ENCODE measurements around the gene PUM2. TPM values are rescaled to one million over a fixed set of nuclear protein-coding genes. Genes with fewer than 3 reads are reported as not detected.

PUM2 gene
- total RNA-seq, 1 experiment from 2014 or later, result 112 TPM

- Histone ChIP-seq H3K4me1 (ENCODE audit: insufficient read depth, low read length, poor library complexity, severe bottlenecking) (peaks cover 5% of the 10 kb centered on the region), H3K36me3 (ENCODE audit: insufficient read depth, low read length, poor library complexity, severe bottlenecking) (no peaks in the 10 kb centered on the region), H3K4me3 (ENCODE audit: low read depth, low read length, poor library complexity, severe bottlenecking) (no peak overlapping the region), H3K27ac (ENCODE audit: low read depth, low read length, poor library complexity, severe bottlenecking) (no peak overlapping the region), H3K9me3 (ENCODE audit: low read depth, low read length, poor library complexity, severe bottlenecking) (no peaks in the 10 kb centered on the region), H3K27me3 (replicated peaks; ENCODE audit: insufficient read depth, low read depth, low read length, poor library complexity) (peaks cover 12% of the 10 kb centered on the region)
- DNase-seq (ENCODE audit: low spot score), result no peak
- intact Hi-C loops (cut with micrococcal nuclease; ENCODE audit: unreplicated experiment), result loop anchor here (10.0 kb wide), 1 partner anchor 424 kb away; no protein-coding TSS in a partner anchor
- POLR2A ChIA-PET (ENCODE audit: low non-redundant PET), result no interaction called here
- CTCF ChIA-PET, result no interaction called here
- no peak for TF ChIP-seq CTCF (conservative IDR thresholded peaks at IDR 0.05; ENCODE audit: low read depth, low read length)
- TF ChIP-seq EZH2 (IDR thresholded peaks at IDR 0.05; ENCODE audit: borderline replicate concordance, low read depth, low read length, poor library complexity, severe bottlenecking), result no peak
- no TSS peak for BruUV-seq (replicated peaks)
Observed at GRCh38 chr2:20220806-20221554, 129.7 kb downstream of the PUM2 start.

- Histone ChIP-seq H3K9me3 (ENCODE audit: low read depth, low read length, poor library complexity, severe bottlenecking) (no peaks in the 10 kb centered on the region), H3K4me3 (ENCODE audit: low read depth, low read length, poor library complexity, severe bottlenecking) (no peak overlapping the region), H3K27me3 (replicated peaks; ENCODE audit: insufficient read depth, low read depth, low read length, poor library complexity) (peaks cover 12% of the 10 kb centered on the region), H3K4me1 (ENCODE audit: insufficient read depth, low read length, poor library complexity, severe bottlenecking) (peaks cover 5% of the 10 kb centered on the region), H3K36me3 (ENCODE audit: insufficient read depth, low read length, poor library complexity, severe bottlenecking) (no peaks in the 10 kb centered on the region), H3K27ac (ENCODE audit: low read depth, low read length, poor library complexity, severe bottlenecking) (no peak overlapping the region)
- ChIA-PET CTCF (no interaction called here), POLR2A (ENCODE audit: low non-redundant PET) (interaction anchor here (0.6 kb wide), 1 partner anchor 1379 kb away, joined by 5 read pairs; no protein-coding TSS in a partner anchor)
- DNase-seq (ENCODE audit: low spot score), result no peak
- no TSS peak for BruUV-seq (replicated peaks)
- intact Hi-C loops (cut with micrococcal nuclease; ENCODE audit: unreplicated experiment), result loop anchor here (10.0 kb wide), 1 partner anchor 425 kb away; no protein-coding TSS in a partner anchor
- no peak for TF ChIP-seq EZH2 (IDR thresholded peaks at IDR 0.05; ENCODE audit: borderline replicate concordance, low read depth, low read length, poor library complexity, severe bottlenecking)
- no peak for TF ChIP-seq CTCF (conservative IDR thresholded peaks at IDR 0.05; ENCODE audit: low read depth, low read length)
Observed at GRCh38 chr2:20219763-20220380, 130.8 kb downstream of the PUM2 start.

GRCh38 chr2:20218331-20219320, 132.0 kb downstream of the PUM2 start:
- ChIA-PET POLR2A (ENCODE audit: low non-redundant PET) (no interaction called here), CTCF (no interaction called here)
- Histone ChIP-seq H3K4me1 (ENCODE audit: insufficient read depth, low read length, poor library complexity, severe bottlenecking) (peaks cover 10% of the 10 kb centered on the region), H3K27me3 (replicated peaks; ENCODE audit: insufficient read depth, low read depth, low read length, poor library complexity) (peaks cover 9% of the 10 kb centered on the region), H3K9me3 (ENCODE audit: low read depth, low read length, poor library complexity, severe bottlenecking) (no peaks in the 10 kb centered on the region), H3K36me3 (ENCODE audit: insufficient read depth, low read length, poor library complexity, severe bottlenecking) (no peaks in the 10 kb centered on the region), H3K4me3 (ENCODE audit: low read depth, low read length, poor library complexity, severe bottlenecking) (no peak overlapping the region), H3K27ac (ENCODE audit: low read depth, low read length, poor library complexity, severe bottlenecking) (no peak overlapping the region)
- DNase-seq (ENCODE audit: low spot score), result no peak
- intact Hi-C loops (cut with micrococcal nuclease; ENCODE audit: unreplicated experiment), result no loop called here
- no TSS peak for BruUV-seq (replicated peaks)
- TF ChIP-seq EZH2 (IDR thresholded peaks at IDR 0.05; ENCODE audit: borderline replicate concordance, low read depth, low read length, poor library complexity, severe bottlenecking) (no peak), CTCF (conservative IDR thresholded peaks at IDR 0.05; ENCODE audit: low read depth, low read length) (no peak)

Data from A673 (cell line).